H1 (cell line): ENCODE measurements around the gene AHDC1. TPM values are rescaled to one million over a fixed set of nuclear protein-coding genes. Genes with fewer than 3 reads are reported as not detected.
A peak's percentile ranks its signal among the peaks of the same experiment; 100 is the strongest.
"Not testable (repeated sequence)": the region's sequence is repeated elsewhere in the genome, so short reads cannot be mapped to it uniquely, and the experiment has no call there.

Source experiments
- CTCF ChIA-PET: fragments of 300-600 bp; sonication (Branson Sonifier 250); formaldehyde crosslinking; loops from one replicate; lab custom pipeline; 2021; ENCODE audit not compliant: partially characterized antibody; lab: Charles Lee
- POLR2A ChIA-PET: fragments of 300-600 bp; sonication (Branson Sonifier 250); formaldehyde crosslinking; loops from one replicate; lab custom pipeline; 2021; ENCODE audit warnings: inconsistent platforms; ENCODE audit not compliant: partially characterized antibody; lab: Charles Lee
- DNase-seq, 2 experiments: peaks; one replicate each; pipeline versions ENCODE4 v3.0.0 to v3.0.0-alpha.2; 2010 to 2022; ENCODE audit warnings: low spot score in 2 of 2, low read depth in 1 of 2, mixed read lengths in 1 of 2
- FAIRE-seq: peaks from 2 replicates; lab custom pipeline; 2011; peaks lifted over from hg19 to GRCh38; lab: Jason Lieb, UNC
- H2AFZ ChIP-seq: 2 replicates; pipeline ENCODE4 v1.8.1; 2012; ENCODE audit warnings: low read length, inconsistent platforms
- H2AK5ac ChIP-seq: 2 replicates; pipeline ENCODE4 v1.6.1; 2013; ENCODE audit warnings: low read depth, low read length
- H2BK120ac ChIP-seq: replicated peaks from 2 replicates; pipeline ENCODE3; 2013; ENCODE audit warnings: low read depth, low read length, inconsistent platforms
- H2BK12ac ChIP-seq: 2 replicates; pipeline ENCODE4 v1.6.1; 2013; ENCODE audit warnings: low read depth, low read length
- H2BK15ac ChIP-seq: 2 replicates; pipeline ENCODE4 v1.6.1; 2013; ENCODE audit warnings: low read length
- H2BK20ac ChIP-seq: 2 replicates; pipeline ENCODE4 v1.6.1; 2013; ENCODE audit warnings: low read length
- H2BK5ac ChIP-seq: 2 replicates; pipeline ENCODE4 v1.6.1; 2013; ENCODE audit warnings: low read depth, low read length
- H3K14ac ChIP-seq: 2 replicates; pipeline ENCODE4 v1.6.1; 2013; ENCODE audit warnings: inconsistent platforms; ENCODE audit not compliant: insufficient read length
- H3K18ac ChIP-seq: 2 replicates; pipeline ENCODE4 v1.6.1; 2013; ENCODE audit warnings: low read length; ENCODE audit errors: extremely low read depth
- H3K23ac ChIP-seq: 2 replicates; pipeline ENCODE4 v1.6.1; 2013; ENCODE audit warnings: inconsistent platforms; ENCODE audit not compliant: insufficient read length
- H3K23me2 ChIP-seq: 2 replicates; pipeline ENCODE4 v1.6.1; 2013; ENCODE audit warnings: low read depth, low read length
- H3K27ac ChIP-seq: 2 replicates; pipeline ENCODE4 v1.6.1; 2011; ENCODE audit warnings: low read depth, low read length, inconsistent platforms
- H3K27me3 ChIP-seq, 4 experiments: replicated peaks in 1 of 4; 1 replicate in 1 of 4; 2 replicates in 3 of 4; pipeline versions ENCODE4 v1.6.1 to v1.8.1; 2011 to 2013; ENCODE audit warnings: low read length in 3 of 4, mild to moderate bottlenecking in 3 of 4, inconsistent platforms in 2 of 4, mixed read lengths in 2 of 4, moderate library complexity in 1 of 4; ENCODE audit not compliant: control insufficient read depth in 3 of 4, insufficient read depth in 3 of 4; ENCODE audit errors: extremely low read depth in 1 of 4
- H3K36me3 ChIP-seq, 4 experiments: 2 replicates each; pipeline versions ENCODE4 v1.6.1 to v1.8.1; 2011 to 2013; ENCODE audit warnings: mild to moderate bottlenecking in 4 of 4, low read length in 3 of 4, moderate library complexity in 2 of 4, control low read depth in 1 of 4, inconsistent platforms in 1 of 4; ENCODE audit not compliant: insufficient read depth in 4 of 4, control insufficient read depth in 2 of 4
- H3K4ac ChIP-seq: replicated peaks from 2 replicates; pipeline ENCODE3; 2013; ENCODE audit warnings: low read length, low read depth, mixed read lengths, inconsistent platforms; ENCODE audit not compliant: insufficient read length
- H3K4me1 ChIP-seq, 4 experiments: replicated peaks in 1 of 4; 1 replicate in 1 of 4; 2 replicates in 3 of 4; pipeline versions ENCODE4 v1.6.1 to v1.8.1; 2011 to 2013; ENCODE audit warnings: low read length in 3 of 4, inconsistent platforms in 2 of 4, mixed read lengths in 1 of 4; ENCODE audit not compliant: insufficient read depth in 4 of 4, control insufficient read depth in 3 of 4
- H3K4me2 ChIP-seq, 2 experiments: 2 replicates each; pipeline versions ENCODE4 v1.6.1 to v1.8.1; 2011 to 2013; ENCODE audit warnings: low read depth in 2 of 2, low read length in 2 of 2, control low read depth in 1 of 2, inconsistent platforms in 1 of 2, mild to moderate bottlenecking in 1 of 2; ENCODE audit not compliant: insufficient read depth in 1 of 2
- H3K4me3 ChIP-seq, 4 experiments: fragments of 200-600, 300-600 bp in 1 of 4; sonication (generic), shearing (Covaris generic), sonication (Bioruptor Twin) in 1 of 4; 2 replicates each; pipeline versions ENCODE4 v1.5.1 to v1.8.1; 2011 to 2016; ENCODE audit warnings: low read length in 4 of 4, low read depth in 3 of 4, control low read depth in 2 of 4, inconsistent platforms in 2 of 4, mild to moderate bottlenecking in 2 of 4, mixed read lengths in 1 of 4, moderate library complexity in 1 of 4; ENCODE audit not compliant: insufficient read depth in 2 of 4; ENCODE audit errors: extremely low read depth in 1 of 4
- H3K56ac ChIP-seq: replicated peaks from 2 replicates; pipeline ENCODE3; 2013; ENCODE audit warnings: low read depth, mild to moderate bottlenecking, mixed read lengths, low read length, inconsistent platforms; ENCODE audit not compliant: insufficient read length
- H3K79me1 ChIP-seq: 2 replicates; pipeline ENCODE4 v1.6.1; 2013; ENCODE audit warnings: low read depth, low read length, control low read depth
- H3K79me2 ChIP-seq, 2 experiments: 2 replicates each; pipeline versions ENCODE4 v1.6.1 to v1.8.1; 2012 to 2013; ENCODE audit warnings: low read length in 2 of 2, mild to moderate bottlenecking in 2 of 2, inconsistent platforms in 1 of 2; ENCODE audit not compliant: insufficient read depth in 2 of 2, control insufficient read depth in 1 of 2
- H3K9ac ChIP-seq, 4 experiments: replicated peaks in 1 of 4; 1 replicate in 1 of 4; 2 replicates in 3 of 4; pipeline versions ENCODE4 v1.6.1 to v1.8.1; 2011 to 2013; ENCODE audit warnings: low read depth in 3 of 4, low read length in 3 of 4, control low read depth in 2 of 4, mild to moderate bottlenecking in 2 of 4, moderate library complexity in 2 of 4, inconsistent platforms in 1 of 4; ENCODE audit errors: extremely low read depth in 1 of 4
- H3K9me3 ChIP-seq, 2 experiments: 2 replicates each; pipeline versions ENCODE4 v1.6.1 to v1.8.1; 2012 to 2013; ENCODE audit warnings: mild to moderate bottlenecking in 2 of 2, moderate library complexity in 2 of 2, control low read depth in 1 of 2, inconsistent platforms in 1 of 2, low read depth in 1 of 2, low read length in 1 of 2, mixed read lengths in 1 of 2; ENCODE audit not compliant: insufficient read depth in 2 of 2
- H4K20me1 ChIP-seq, 2 experiments: replicated peaks in 1 of 2; 2 replicates each; pipeline versions ENCODE3 to v1.8.1; 2011 to 2013; ENCODE audit warnings: inconsistent platforms in 2 of 2, low read length in 2 of 2, mild to moderate bottlenecking in 1 of 2; ENCODE audit not compliant: insufficient read depth in 2 of 2, control insufficient read depth in 1 of 2
- H4K5ac ChIP-seq: 2 replicates; pipeline ENCODE4 v1.6.1; 2013; ENCODE audit warnings: low read length, low read depth, mixed read lengths, inconsistent platforms; ENCODE audit not compliant: insufficient read length
- H4K8ac ChIP-seq: 2 replicates; pipeline ENCODE4 v1.8.0; 2013; ENCODE audit warnings: mild to moderate bottlenecking, moderate library complexity, low read length, inconsistent platforms; ENCODE audit not compliant: insufficient read depth; ENCODE audit errors: extremely low read depth
- H4K91ac ChIP-seq: replicated peaks from 2 replicates; pipeline ENCODE3; 2013; ENCODE audit warnings: low read length, mixed read lengths, inconsistent platforms; ENCODE audit not compliant: insufficient read length
- EZH2 ChIP-seq: fragments of 200-600 bp; sonication (generic); IDR thresholded peaks from 2 replicates; pipeline ENCODE4 v1.7.1; 2012; ENCODE audit warnings: low read depth, mild to moderate bottlenecking, moderate library complexity, low read length, inconsistent platforms; ENCODE audit not compliant: severe bottlenecking
- SP2 ChIP-seq: IDR thresholded peaks from 2 replicates; pipeline ENCODE4 v1.6.1; 2012; ENCODE audit warnings: mild to moderate bottlenecking, low read length, inconsistent platforms
- WGBS, 2 experiments: shearing (Covaris generic) in 1 of 2; methylation state at CpG; one replicate each; pipeline versions ENCODE4 v1.1.6 to v1.1.7; 2013 to 2015; ENCODE audit warnings: low lambda C conversion rate in 2 of 2, mixed read lengths in 2 of 2, inconsistent platforms in 1 of 2, low coverage in 1 of 2, missing lambda C conversion rate in 1 of 2; ENCODE audit not compliant: insufficient replicate concordance in 2 of 2, insufficient coverage in 1 of 2, insufficient read length in 1 of 2; ENCODE audit errors: extremely low coverage in 1 of 2, missing lambda C conversion rate in 1 of 2; 5-methylcytosine and 5-hydroxymethylcytosine counted together
- polyA plus RNA-seq, 7 experiments: library from polyadenylated mRNA; depleted of rRNA in 3 of 7; stranded (reverse) in 5 of 7; unstranded in 2 of 7; fragments of >200 nt in 5 of 7; fragments of 200-250 nt in 2 of 7; gene quantifications; 1 replicate in 5 of 7; 2 replicates in 1 of 7; 4 replicates in 1 of 7; pipeline versions ENCODE4 v1.2.1 to v1.2.3, GENCODE V29; 2011 to 2013; ENCODE audit warnings: missing spikeins in 2 of 7, mixed read lengths in 2 of 7
- total RNA-seq: library from RNA; stranded (reverse); fragmentation: NEBNext Ultra II Directional; extraction: Animal tissue kit (Norgen Biotek cat#: 25700); gene quantifications from 2 replicates; pipeline ENCODE4 v1.2.1, GENCODE V29; 2021

AHDC1 gene
- total and polyA plus RNA-seq, 2 of the 8 experiments (the other 6 are each of a cell fraction or from before 2014, with no cell fraction given) = 4.4 to 35.1 TPM

DNA sequence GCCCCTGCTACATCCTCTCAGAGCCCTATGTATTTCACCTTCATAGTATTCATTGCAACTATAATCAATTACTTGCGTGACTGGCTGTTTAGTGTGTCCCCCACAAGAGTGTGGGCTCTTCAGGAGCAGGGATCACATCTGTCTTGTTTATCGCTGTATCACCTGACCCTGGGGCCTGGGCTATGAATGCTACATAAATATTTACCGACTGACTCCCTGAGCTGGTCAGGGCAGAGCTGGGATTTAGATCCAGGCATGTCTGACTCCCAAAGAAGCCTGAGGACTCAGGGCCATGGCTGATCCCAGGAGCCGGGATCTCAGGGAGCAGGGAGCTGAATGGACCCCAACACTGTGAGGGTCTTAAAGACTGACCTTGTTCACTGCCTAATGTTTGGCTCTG is 49.7 kb downstream of the AHDC1 start (continued):
- TF ChIP-seq EZH2 (no peak), SP2 (no peak)
- TF ChIP-seq, all 59 proteins: peak for 0

DNA sequence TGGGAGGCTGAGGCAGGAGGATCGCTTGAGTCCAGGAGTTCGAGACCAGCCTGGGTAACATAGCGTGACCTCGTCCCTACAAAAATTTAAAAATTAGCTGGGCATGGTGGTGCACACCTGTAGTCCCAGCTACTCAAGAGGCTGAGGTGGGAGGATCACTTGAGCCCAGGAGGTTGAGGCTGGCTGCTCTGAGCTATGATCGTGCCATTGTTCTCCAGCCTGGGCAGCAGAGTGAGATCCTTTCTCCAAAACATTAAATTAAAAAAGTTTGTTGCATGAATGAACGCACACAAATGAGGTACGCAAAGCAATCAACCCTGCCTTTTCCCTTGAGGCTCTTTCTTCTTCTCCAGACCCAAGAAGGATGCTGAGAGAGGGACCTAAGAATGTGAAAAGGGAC is 50.1 kb downstream of the AHDC1 start:
- WGBS, 2 experiments = 93% methylated on average over 7 of the region's 7 CpGs; no CpG with 5 or more reads in 1 of the 2 experiments
- not testable (repeated sequence) for H3K4ac ChIP-seq, H3K27me3 ChIP-seq, H2BK15ac ChIP-seq, H3K9ac ChIP-seq, H3K56ac ChIP-seq, H4K8ac ChIP-seq, H2AFZ ChIP-seq, H2BK20ac ChIP-seq, H3K9me3 ChIP-seq, H4K20me1 ChIP-seq, H3K23me2 ChIP-seq, DNase-seq, H2AK5ac ChIP-seq, H3K4me3 ChIP-seq, H3K14ac ChIP-seq, H2BK5ac ChIP-seq, H3K79me1 ChIP-seq, H3K79me2 ChIP-seq, H2BK120ac ChIP-seq, H3K4me2 ChIP-seq, FAIRE-seq, H4K91ac ChIP-seq, H3K23ac ChIP-seq, H3K18ac ChIP-seq, H3K27ac ChIP-seq, H4K5ac ChIP-seq
- ChIA-PET POLR2A (interaction anchor here (1.0 to 24.3 kb wide), 3 partner anchors 22 to 124 kb away, joined by 4 to 350 read pairs (median 4); no protein-coding TSS in a partner anchor), CTCF (interaction anchor here (1.2 to 56.1 kb wide), 12 partner anchors 6 to 257 kb away, joined by 3 to 1807 read pairs (median 28); partner anchors contain the start of gene AHDC1)
- Histone ChIP-seq H3K4me1 (peaks cover 13 to 22% (median 14%) of the 10 kb centered on the region in 4 experiments), H2BK12ac (0 out of 2 replicates have a peak overlapping the region, but pooled peaks have one; percentile 5), H3K36me3 (peaks cover 0 to 29% (median 12%) of the 10 kb centered on the region in 4 experiments; a peak in 6 of 8 replicates)
